Adrenal gland (tissue), 5 donors: ENCODE data around the gene MACROD2.

ENCODE experiments used
- CTCF ChIP-seq, 6 experiments: fragments of 450-650 bp in 4 of 6; fragments of 200-600 bp in 2 of 6; sonication (generic) in 1 of 6; IDR thresholded peaks; 1 replicate in 5 of 6; 2 replicates in 1 of 6; pipeline versions ENCODE4 v1.5.1 to v1.8.0; 2016 to 2021; ENCODE audit warnings: antibody characterized with exemption in 6 of 6, mild to moderate bottlenecking in 2 of 6, moderate library complexity in 1 of 6
- POLR2A ChIP-seq, 2 donors: fragments of 450-650 bp; IDR thresholded peaks; one replicate each; pipeline ENCODE4 v1.6.1; 2017; ENCODE audit warnings: antibody characterized with exemption in 2 of 2, mild to moderate bottlenecking in 2 of 2, moderate library complexity in 1 of 2
- donor health status: DM: no; HTN: no; CAD: no.

- no peak for TF ChIP-seq CTCF (IDR thresholded peaks at IDR 0.05)
- no peak for TF ChIP-seq POLR2A (IDR thresholded peaks at IDR 0.05)
Observed at GRCh38 chr20:13996265-13996664, 949 bp downstream of the MACROD2 start.
